Measurements from ENCODE around the gene DTWD2. TPM values are rescaled to one million over a fixed set of nuclear protein-coding genes. Genes with fewer than 3 reads are reported as not detected.
"Not testable (repeated sequence)": the region's sequence is repeated elsewhere in the genome, so short reads cannot be mapped to it uniquely, and the experiment has no call there.

DTWD2 gene
- total RNA-seq, 1 experiment from 2014 or later: 10.0 TPM

- no peak overlapping the region for H3K4me3 ChIP-seq (ENCODE audit: low read depth in 2 of 2, low read length in 2 of 2)
- CTCF ChIA-PET: no interaction called here
- POLR2A ChIA-PET: no interaction called here
- no peaks in the 10 kb centered on the region for H3K27me3 ChIP-seq (ENCODE audit: control insufficient read depth, insufficient read depth, low read length)
- intact Hi-C loops (cut with micrococcal nuclease; ENCODE audit: unreplicated experiment) (no loop called here), in situ Hi-C loops (cut with HindIII; ENCODE audit: low pct_unique_long_range_greater_than_20kb, low sequenced_read_pairs) (no loop called here)
- no peaks in the 10 kb centered on the region for H3K36me3 ChIP-seq (ENCODE audit: control insufficient read depth, insufficient read depth, low read length)
- BruUV-seq (replicated peaks): no TSS peak
- TF ChIP-seq TCF7L2 (IDR thresholded peaks at IDR 0.05; ENCODE audit: low read depth, low read length) (no peak), CTCF (IDR thresholded peaks at IDR 0.05) (no peak), POLR2AphosphoS5 (IDR thresholded peaks at IDR 0.05; ENCODE audit: low read depth, low read length) (no peak), REST (IDR thresholded peaks at IDR 0.05; ENCODE audit: insufficient read depth in 1 of 2, low read depth in 2 of 2, low read length in 1 of 2) (no peak), SIN3A (IDR thresholded peaks at IDR 0.05; ENCODE audit: borderline replicate concordance, insufficient read depth, low read depth, low read length) (no peak)
- H3K4me1 ChIP-seq (ENCODE audit: control insufficient read depth, insufficient read depth, low read length): no peaks in the 10 kb centered on the region
- no peak for ATAC-seq
- DNase-seq (ENCODE audit: low read depth, low spot score): no peak
- no peaks in the 10 kb centered on the region for H3K9me3 ChIP-seq (ENCODE audit: control insufficient read depth, insufficient read depth, low read depth, low read length)
- no peak overlapping the region for H3K27ac ChIP-seq (ENCODE audit: low read length)
Observed at GRCh38 chr5:118965890-118966289, 22.5 kb downstream of the DTWD2 start.

- DNase-seq (ENCODE audit: low read depth, low spot score); in situ Hi-C loops (cut with HindIII; ENCODE audit: low pct_unique_long_range_greater_than_20kb, low sequenced_read_pairs); ATAC-seq; H3K27ac ChIP-seq (ENCODE audit: low read length); intact Hi-C loops (cut with micrococcal nuclease; ENCODE audit: unreplicated experiment); H3K4me3 ChIP-seq (ENCODE audit: low read depth in 2 of 2, low read length in 2 of 2); POLR2A ChIA-PET; H3K4me1 ChIP-seq (ENCODE audit: control insufficient read depth, insufficient read depth, low read length); H3K9me3 ChIP-seq (ENCODE audit: control insufficient read depth, insufficient read depth, low read depth, low read length); BruUV-seq (replicated peaks); H3K27me3 ChIP-seq (ENCODE audit: control insufficient read depth, insufficient read depth, low read length); H3K36me3 ChIP-seq (ENCODE audit: control insufficient read depth, insufficient read depth, low read length); CTCF ChIA-PET: not testable (repeated sequence)
Observed at GRCh38 chr5:118964970-118965369, 23.4 kb downstream of the DTWD2 start.

- H3K4me3 ChIP-seq (ENCODE audit: low read depth in 2 of 2, low read length in 2 of 2); in situ Hi-C loops (cut with HindIII; ENCODE audit: low pct_unique_long_range_greater_than_20kb, low sequenced_read_pairs); POLR2A ChIA-PET; H3K27me3 ChIP-seq (ENCODE audit: control insufficient read depth, insufficient read depth, low read length); H3K9me3 ChIP-seq (ENCODE audit: control insufficient read depth, insufficient read depth, low read depth, low read length); BruUV-seq (replicated peaks); CTCF ChIA-PET; intact Hi-C loops (cut with micrococcal nuclease; ENCODE audit: unreplicated experiment); ATAC-seq; DNase-seq (ENCODE audit: low read depth, low spot score); H3K4me1 ChIP-seq (ENCODE audit: control insufficient read depth, insufficient read depth, low read length); H3K36me3 ChIP-seq (ENCODE audit: control insufficient read depth, insufficient read depth, low read length); H3K27ac ChIP-seq (ENCODE audit: low read length): not testable (repeated sequence)
Observed at GRCh38 chr5:118964388-118964787, 24.0 kb downstream of the DTWD2 start.
